Measurements from ENCODE around the gene IRF5.

Gene IRF5

DNA sequence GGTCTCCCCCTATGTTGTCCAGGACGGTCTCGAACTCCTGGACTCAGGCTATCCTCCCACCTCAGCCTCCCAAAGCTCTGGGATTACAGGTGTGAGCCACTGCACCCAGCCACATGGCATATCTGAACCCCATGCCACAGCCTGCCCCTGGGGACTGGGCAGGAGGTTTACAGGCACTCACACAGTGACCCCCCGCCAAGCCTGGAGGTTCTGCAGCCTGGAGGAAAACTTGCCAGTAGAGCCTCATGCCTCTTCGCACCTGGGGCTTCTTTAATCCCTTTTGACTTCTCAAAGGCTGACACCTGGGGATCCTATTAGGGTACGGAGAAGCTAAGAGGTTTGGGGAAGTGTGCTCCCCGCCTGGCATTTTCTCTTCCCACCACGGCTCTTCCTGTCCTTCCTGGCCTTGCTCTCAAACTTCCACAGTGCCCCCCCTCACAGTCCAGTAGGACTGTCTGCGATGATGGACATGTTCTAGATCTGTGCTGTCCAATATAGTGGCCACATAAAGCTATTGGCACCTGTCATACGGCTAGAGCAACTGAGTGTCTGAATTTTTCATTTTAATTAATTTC lies 15.8 kb upstream of the IRF5 start:
- no peak for DNase-seq (ENCODE audit: low spot score)

DNA sequence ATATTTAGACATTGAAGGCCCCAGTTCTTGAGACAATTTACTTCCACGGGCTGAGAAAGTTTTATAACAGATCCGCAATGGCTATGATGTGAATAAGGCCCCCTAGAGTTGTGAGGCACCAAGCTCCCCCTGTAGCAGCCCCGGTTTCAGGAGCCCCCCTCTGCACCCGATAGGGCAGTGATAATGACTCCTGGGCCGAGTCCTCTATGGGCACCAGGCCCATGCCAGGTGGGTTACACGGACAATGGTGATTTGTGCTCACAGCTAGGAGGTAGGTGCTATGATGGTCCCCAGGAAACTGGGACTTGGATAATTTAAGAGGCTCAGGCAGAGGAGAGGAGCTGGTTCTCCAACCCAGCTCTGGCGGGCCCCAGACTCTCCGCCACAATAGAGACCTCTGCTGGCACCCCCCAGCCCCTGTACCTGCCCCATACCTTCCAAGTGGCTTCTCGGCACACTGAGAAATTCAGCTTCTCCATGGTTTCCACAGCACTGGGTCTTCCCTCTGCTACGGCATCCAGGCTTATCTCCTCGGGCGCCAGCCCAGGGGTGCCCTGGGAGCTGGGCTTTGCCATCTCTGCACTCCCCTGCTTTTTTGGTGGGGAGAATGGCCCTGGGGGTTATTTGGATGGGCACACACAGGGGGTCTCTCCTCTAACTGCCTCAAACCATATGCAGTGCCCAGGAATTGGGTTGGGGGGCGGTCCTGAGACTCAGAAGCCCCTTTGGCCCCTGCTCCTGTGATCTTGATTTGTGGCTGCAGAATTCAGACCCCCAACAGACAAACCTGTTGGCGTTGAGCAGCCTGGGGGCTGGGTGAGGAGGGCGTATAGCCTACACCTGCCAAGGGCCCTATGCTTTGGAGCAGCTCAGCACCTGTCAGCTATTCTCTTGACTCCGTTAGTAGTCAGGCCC lies 15.0 kb upstream of the IRF5 start:
- no peak for DNase-seq (ENCODE audit: low spot score)

DNA sequence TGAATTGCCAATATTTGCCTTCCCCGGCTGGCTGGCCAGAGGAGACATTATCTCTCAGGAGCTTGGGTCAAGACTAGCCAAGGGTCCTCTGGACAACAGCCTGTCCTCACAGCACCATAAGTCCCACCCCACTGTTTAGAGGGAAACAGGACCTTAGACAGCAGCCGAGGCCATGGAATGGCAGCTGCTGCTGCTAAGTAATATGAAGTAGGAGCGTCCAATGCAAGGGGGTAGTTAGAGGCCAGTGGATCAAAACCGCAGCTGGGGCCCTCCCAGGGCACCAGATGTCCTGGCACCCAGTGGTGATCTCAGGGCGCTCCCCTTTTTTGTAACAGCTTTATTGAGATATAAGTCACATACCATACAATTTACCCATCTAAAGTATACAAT lies 14.3 kb upstream of the IRF5 start:
- DNase-seq (ENCODE audit: low spot score): no peak

DNA sequence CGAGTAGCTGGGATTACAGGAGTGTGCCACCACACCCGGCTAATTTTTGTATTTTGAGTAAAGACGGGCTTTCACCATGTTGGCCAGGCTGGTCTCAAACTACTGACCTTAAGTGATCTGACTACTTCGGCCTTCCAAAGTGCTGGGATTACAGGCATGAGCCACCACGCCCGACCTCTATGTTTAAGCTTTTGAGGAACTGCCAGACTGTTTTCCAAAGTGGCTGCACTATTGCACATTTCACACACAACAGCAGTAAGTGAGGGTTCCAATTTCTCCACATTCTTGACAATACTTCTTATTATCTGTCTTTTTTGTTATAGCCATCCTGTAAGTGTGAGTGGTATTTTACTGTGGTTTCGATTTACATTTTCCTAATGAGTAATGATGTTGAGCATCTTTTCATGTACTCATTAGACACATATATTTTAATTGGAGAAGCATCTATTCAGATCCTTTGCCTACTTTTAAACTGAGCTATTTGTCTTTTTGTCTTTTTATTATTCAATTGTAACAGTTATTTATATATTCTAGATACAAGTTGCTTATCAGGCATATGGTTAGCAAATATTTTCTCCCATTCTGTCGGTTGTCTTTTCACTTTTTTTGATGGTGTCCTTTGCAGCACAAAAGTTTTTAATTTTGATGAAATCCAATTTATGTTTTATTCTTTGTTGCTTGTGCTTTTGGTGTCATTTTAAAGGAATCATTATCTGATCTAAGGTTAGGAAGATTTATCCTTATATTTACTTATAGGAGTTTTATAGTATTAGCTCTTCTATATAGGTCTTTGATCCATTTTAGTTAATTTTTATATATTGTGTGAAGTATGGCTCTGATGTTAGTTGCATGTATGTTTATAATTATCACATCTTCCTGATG lies 12.8 kb upstream of the IRF5 start:
- no peak for DNase-seq (ENCODE audit: low spot score)

DNA sequence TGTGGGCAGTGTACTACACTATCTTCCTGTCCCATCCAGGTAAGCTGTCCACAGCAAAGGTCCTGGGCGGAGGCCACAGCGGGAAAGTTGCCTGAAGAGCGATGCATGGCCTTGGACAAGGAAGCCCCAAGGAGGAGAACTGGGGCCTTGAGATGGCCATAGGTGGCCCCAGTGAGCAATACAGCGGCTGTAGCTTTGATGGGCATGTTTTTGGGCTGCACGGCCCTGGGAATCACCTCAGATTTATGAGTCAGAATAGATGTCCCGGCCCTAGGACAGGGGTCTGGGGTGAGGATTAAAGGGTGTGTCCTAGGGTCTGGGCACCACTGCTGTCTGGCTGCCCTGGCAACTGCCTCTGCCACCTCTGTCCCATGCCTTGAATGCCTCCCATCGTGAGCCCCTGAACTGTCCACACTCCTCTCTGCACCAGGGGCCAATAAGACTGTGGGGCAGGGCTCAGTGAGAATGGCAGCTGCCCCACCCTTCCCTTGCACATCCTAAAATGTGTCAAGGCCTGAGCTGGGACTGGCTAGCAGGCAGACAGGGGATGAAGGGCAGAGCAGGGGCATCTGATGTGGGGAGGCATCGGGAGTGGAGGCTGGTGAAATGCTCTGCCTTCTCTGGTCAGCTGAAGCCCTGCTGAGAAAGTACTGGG lies 9.4 kb upstream of the IRF5 start:
- DNase-seq (ENCODE audit: low spot score): no peak

DNA sequence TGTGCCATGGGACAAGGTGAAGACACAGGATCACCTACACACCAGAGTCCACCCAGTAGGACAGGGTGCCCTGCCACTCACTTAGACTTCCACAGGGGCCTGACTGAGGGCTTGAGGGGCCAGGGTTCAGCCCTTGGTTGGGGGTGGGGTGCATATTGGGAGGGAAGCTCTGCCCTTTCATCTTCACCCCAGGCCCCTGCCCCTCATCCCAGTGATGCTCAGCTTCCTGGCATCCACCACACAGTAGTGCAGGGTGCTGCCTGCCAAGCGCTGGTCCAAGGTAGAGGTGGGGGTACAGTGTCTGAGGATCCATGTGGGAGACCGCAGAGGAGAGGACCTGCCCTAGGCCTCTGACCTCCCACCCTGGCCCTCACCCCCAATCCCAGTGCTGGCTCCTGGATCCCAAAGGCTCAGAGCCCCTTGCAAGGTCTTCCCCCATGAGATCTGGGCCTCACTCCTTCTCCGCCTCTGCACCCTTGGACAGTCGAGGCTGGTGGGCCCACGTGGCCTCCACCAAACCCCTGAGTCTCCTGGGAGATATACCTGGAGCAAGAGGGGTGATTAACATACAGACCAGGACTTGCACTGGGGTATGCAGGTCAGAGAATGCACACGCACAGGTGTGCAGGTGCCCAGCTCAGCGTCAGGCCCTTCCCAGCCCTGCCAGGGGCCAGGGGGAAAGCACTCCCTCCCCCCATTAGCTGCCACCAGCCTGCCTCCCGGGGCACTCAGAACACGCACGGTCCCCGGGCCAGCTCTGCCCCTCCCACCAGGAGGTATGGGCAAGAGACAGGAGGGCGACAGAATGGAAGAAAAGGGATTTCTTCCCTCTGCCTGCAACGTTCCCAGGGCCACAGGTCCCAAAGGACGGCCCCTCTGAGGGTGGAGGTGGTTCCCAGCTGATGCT lies 8.6 kb upstream of the IRF5 start:
- no peak for DNase-seq (ENCODE audit: low spot score)

DNA sequence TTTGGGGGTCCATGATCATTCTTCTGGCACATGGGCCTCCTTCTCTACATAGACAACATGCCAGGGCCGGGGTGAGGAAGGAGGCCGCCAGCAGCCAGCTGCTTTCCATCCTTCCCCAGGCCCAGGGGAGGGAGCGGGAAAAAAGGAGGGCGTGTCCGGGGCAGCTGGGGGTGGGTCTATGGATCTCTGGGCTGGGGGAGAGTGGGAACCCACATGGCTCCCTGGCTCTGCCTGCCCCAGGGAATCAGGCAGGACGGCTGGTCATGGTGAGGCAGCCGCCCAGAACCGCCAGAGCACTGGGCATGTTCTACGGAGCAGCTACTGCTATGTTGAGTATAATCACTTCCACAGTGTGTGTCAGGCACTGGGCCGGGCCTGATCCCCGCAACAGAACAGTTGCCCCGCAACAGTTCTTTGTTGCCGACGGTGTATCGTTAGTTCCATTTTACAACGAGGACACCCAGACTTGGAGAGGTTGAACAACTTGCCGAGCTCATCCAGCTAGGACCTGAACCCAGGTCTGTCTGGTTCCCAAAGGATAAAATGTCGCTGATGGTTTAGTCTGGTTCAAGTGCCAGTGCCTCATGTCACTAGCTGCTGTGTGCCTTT lies 6.4 kb upstream of the IRF5 start:
- DNase-seq (ENCODE audit: low spot score): no peak

DNA sequence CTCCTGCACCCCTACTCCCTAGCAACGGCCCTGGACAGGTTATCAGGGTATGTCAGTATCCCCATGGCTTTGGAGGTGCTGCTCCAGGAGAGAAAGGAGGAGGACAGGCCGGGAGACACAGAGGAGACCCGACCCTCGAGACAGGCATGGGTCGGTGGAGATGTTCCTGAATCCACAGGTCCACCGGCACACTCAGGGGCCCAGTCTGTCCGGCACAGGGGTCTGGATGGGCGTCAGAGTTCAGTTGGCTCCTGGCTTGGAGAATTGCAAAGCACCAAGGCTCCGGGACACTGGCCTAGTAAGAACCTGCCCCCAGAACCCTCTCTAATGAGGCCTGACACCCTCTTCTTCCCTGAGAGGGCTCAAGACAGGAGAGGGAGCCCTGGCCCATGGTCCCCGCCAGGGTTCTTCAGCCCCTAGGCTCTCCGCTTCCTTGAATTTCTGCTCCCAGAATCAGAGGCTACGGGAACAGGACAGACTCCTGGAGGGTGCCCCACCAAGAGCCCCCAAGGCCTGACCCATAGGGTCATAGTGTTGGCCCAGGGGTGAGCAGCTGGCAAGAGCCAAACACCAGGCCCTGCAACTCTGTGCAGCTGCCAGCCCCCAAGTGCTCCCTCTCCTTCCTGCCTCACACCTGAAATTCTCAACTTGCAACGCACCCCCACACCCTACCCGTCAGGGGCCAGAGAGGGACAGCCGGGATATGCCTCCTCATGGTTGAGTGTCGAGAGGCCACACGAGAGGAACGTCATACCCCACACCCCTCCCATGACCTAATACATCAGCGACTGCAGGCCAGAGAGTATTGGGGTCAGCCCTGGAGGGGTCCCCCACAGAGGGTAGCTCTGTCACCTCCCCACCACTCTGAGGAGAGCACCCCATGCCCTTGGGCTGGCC lies 5.5 kb upstream of the IRF5 start:
- DNase-seq (ENCODE audit: low spot score): no peak

DNA sequence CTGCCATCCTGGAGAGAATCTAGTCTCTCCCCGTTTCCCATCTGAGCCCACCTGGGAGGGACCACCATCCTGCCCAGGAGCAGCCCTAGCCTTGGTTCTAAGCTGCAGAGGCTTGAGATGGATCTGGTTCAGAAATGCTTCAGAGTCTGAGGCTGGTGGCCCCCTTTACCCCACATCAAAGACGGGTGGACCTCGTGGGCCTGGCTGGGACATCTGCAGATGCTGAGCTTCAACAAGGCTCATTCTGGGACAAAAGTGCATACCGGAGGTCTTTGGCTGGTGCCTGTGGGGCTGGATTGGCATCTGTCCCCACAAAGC lies 4.9 kb upstream of the IRF5 start:
- no peak for DNase-seq (ENCODE audit: low spot score)

DNA sequence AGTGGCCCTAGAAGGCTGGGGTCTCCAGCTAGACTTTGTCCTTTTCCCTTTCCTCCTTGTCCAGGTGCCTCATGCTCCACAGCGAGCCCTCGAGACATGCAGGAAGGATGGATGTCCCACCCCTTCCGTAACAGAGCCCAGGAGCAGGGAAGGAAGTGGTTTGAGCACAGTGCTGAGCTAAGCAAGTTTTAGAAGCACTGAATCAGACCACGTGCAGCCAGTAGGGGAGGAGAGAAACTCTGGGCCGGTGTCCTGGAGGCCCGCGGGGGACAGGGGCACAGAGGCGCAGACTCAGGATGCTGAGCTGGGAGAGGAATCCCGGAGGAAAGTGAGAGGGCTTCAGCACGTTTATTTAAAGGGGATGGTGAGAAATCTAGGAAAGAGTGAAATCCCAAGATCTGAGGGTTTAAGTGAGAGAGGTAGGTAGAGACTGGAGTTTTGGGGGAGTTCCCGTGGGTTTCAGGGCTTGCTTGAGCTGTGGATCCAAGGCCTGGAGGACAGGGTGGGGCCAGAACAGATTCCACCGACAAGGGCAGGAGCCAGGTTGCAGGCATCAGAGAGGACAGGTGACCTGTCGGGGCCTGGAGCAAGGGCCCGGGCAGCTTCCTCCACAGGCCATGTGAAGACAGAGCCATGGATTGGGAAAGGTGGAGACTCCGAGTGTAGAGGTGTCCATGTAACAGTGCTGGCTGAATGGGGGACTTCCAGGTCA lies 4.4 kb upstream of the IRF5 start:
- DNase-seq (ENCODE audit: low spot score): peak; percentile 31

DNA sequence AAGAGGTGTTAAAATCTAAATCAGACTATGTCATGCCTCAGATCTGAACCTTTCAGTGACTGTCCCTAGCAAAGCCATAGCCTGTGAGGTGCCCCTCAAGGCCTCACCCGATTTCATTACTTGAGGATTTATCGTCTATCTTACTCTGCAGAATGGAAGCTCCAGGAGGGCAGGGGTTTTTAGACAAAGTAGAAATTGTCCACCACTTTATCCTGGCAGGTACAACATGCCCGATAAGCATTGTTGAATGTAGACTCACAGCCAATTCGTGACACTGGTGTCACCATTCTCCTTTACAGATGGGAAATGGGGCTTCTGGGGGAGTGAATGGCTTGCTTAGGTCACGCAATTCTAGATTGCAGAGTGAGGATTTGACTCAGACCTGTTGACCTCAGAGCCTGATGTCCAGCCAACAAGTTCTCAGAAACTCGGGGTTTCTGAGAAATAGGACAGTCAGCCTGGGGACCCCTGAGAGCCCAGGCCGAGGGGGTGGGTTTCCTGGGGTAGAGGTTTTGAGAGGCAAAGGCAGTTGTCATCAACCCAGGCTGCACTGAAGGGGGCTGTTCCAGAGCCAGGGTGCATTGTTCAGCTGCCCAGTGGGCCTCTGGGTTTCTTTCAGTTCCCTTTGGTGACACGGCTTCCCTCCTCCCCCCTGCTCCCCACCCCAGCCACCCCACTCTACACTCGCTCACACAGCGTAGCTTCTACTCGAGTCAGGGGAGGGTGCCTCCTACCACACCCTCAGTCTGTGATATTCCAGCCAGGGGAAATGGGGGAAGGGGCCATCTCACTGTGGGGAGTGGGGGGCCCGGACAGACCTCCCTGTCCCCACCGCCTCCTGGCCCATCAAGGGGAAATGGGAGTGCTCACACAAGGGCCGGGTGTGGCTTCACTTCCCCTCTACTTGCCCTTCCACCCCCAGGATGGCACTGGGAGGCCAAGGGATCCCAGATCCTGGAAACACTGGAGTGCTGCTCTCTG lies 3.1 kb upstream of the IRF5 start:
- peak; percentile 24 for DNase-seq (ENCODE audit: low spot score)

DNA sequence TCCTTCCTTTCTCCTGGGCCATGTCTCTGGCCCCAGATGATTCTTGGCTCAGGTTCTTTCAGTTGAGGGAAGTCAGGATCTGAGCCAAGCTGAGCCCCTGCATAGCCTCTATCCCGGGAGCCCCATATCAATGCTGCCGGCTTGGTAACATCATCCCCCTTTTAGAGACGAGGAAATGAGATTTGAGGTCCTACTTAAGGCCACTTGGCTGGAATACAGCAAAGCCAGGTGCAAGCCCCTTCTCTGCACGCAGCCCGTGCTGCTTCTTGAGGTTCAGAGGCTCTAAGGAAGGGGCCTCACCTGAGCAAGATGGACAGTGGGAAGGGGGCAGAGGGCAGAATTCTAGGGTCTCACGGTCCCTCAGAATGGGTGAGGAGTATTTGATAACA lies 2.4 kb upstream of the IRF5 start:
- DNase-seq (ENCODE audit: low spot score): no peak

DNA sequence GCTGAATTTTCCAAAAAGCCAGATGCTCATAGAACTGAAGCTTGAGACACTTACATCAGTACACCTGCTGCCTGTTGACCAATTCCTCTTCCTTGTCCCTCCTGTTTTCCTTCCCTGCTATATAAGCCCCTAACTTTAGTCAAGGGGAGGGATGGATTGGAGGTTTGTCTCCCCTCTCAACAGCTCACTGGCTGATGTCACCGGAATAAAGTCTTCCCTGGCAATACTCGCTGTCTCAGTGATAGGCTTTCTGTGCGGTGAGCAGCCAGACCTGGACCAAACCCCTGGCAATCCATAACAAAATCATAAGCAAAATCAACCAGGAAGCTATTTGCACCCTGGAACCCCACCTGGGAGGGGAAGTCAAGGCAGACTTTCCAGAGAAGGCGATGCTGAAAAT lies 929 bp upstream of the IRF5 start:
- DNase-seq (ENCODE audit: low spot score): no peak

DNA sequence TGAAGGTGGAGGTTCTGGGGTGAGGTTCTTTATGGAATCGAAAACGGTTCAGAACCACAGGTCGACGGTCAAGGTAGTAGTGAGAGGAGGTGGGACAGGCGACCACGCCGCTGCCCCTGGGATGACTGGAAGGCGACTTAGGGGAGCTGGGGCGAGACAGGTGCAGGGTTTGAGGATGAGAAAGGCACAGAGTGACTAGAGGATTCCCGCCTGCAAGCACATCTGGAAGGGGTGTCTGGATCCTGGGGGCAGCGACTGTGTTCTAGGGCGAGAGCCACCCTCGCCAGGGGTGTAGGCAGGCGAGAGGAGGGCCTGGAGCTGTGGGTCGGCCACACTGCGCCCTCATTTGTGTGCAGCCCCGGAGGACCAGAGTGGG lies 468 bp upstream of the IRF5 start:
- DNase-seq (ENCODE audit: low spot score): no peak

DNA sequence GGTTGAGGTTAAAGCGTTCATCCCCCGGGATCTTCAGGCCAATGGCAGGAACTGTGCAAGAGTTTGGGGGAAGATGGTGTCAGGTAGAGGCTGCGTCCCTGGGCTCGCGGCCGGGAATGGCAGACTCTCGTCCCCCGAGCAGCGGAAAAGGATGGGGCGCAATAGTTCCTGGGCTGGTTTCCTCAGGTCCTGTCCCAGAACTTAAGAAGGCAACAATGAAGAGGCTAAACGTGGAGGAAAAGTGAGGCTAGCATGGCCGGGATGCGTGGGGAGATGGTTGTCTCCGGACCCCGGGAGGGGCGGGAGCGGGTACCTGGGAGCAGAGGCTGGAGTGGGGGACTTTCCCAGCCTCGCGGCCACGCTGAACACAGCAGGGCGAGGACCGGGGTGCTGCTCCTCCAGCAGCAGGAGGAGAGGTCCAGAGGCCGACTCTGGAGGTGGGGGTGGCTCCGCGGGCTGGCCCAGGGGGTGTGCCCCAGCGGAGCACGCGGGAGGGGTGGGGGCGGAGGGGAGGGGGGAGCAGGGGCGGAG lies 882 bp downstream of the IRF5 start:
- peak; percentile 42 for DNase-seq (ENCODE audit: low spot score)

DNA sequence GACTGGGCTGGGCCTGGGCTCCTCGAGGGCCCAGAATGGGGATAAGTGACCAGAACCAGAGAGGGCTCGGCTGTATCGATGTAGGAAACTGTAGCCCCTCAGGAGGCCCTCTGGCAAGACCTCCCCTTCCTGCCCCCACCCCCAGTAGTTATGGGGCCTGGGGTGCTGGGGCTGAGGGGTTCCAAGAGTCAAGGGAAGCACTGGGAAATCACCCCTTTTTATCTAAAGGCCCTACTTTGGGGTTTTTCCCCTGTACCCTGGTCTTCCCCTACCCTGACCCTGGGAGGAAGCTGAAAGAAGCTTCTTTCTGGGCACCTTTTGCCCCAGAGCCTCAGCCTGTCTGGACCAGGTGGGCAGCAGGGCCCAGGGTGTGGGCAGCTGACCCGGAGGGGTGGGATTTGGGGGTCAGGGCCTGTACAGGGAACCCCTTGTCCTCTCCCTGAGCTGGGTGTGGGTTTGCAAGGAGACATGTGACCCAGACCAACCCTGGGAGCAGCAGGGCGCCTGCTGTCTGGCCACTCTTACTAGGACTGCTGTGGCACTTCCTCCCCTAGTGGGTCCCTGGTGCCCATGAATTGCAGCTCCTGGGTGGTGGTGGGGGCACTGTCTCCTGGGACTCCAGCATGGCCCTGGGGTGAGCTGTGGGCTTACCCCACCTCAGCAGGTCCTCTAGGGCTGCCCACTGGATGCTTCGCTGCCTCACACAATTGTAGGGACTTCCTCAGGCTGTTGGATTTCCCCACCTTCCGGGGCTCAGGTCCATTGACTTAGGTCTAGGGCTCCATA lies 1.5 kb downstream of the IRF5 start:
- peak; percentile 27 for DNase-seq (ENCODE audit: low spot score)

DNA sequence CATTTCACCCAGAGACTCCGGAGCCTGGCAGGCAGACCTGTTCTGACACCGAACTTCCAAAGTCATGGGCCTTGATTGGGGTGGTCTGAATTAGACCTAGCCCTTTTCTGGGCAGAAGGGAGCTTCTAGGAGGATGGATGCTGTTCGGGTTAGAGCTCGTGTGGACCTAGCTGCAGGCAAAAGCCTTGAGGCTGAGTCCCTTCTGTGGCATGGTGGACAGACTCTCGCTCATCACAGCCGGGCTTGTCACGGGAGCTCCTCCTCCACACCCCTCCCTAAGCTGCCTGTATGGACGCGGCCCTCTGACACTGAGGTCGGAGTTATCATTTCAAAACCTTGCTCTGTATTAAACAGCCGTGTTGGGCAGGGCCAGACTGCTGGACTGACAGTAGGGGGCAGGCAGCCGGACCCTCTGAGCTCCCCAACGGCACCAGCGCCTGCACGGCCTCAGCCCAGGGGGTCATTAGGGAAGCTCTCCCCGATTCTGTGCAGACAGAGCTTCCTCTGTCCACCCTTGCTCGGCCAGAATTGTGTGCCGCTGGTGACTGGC lies 2.2 kb downstream of the IRF5 start:
- DNase-seq (ENCODE audit: low spot score): peak; percentile 59
